MCF 10A (cell line): ENCODE results near the gene OXGR1. TPM values are rescaled to one million over a fixed set of nuclear protein-coding genes. Genes with fewer than 3 reads are reported as not detected.

ENCODE experiments used
- BruUV-seq: library from RNA; stranded (reverse); fragments of 400-500 nt; replicated peaks from 2 replicates; lab custom pipeline; 2021; lab: Mats Ljungman, UMichigan
- CTCF ChIA-PET: fragments of 300-600 bp; sonication (Branson Sonifier 250); formaldehyde crosslinking; extraction: SDS; loops from one replicate; lab custom pipeline; 2021; ENCODE audit warnings: antibody characterized with exemption, inconsistent platforms; lab: Yijun Ruan, JAX
- POLR2A ChIA-PET: fragments of 300-600, 350-650 bp; sonication (Branson Sonifier 250); formaldehyde crosslinking; extraction: SDS; loops from one replicate; lab custom pipeline; 2020; ENCODE audit warnings: antibody characterized with exemption, inconsistent platforms; lab: Yijun Ruan, JAX
- DNase-seq: peaks from one replicate; pipeline ENCODE4 v3.0.0-alpha.2; 2018; ENCODE audit not compliant: unreplicated experiment
- H3K27ac Mint-ChIP-seq: one replicate; pipeline ENCODE4 v1.8.0; 2022; ENCODE audit warnings: mild to moderate bottlenecking, low read depth, mixed read lengths; ENCODE audit not compliant: unreplicated experiment
- H3K27me3 Mint-ChIP-seq: one replicate; pipeline ENCODE4 v1.8.0; 2022; ENCODE audit warnings: mixed read lengths; ENCODE audit not compliant: insufficient read depth, unreplicated experiment
- H3K36me3 Mint-ChIP-seq: one replicate; pipeline ENCODE4 v1.8.0; 2022; ENCODE audit warnings: mild to moderate bottlenecking, moderate library complexity, mixed read lengths; ENCODE audit not compliant: insufficient read depth, unreplicated experiment
- H3K4me1 Mint-ChIP-seq: one replicate; pipeline ENCODE4 v1.8.0; 2022; ENCODE audit warnings: mixed read lengths; ENCODE audit not compliant: insufficient read depth, unreplicated experiment
- H3K4me3 Mint-ChIP-seq: one replicate; pipeline ENCODE4 v1.8.0; 2022; ENCODE audit warnings: mild to moderate bottlenecking, moderate library complexity, mixed read lengths; ENCODE audit not compliant: unreplicated experiment
- H3K9me3 Mint-ChIP-seq: one replicate; pipeline ENCODE4 v1.8.0; 2022; ENCODE audit warnings: mixed read lengths; ENCODE audit not compliant: unreplicated experiment
- CTCF ChIP-seq: fragments of 200-600 bp; IDR thresholded peaks from one replicate; pipeline ENCODE4 v1.8.0; 2022; ENCODE audit warnings: antibody characterized with exemption, mild to moderate bottlenecking; ENCODE audit not compliant: unreplicated experiment
- intact Hi-C: fragments of 100-400 bp; cut with micrococcal nuclease; formaldehyde crosslinking; loops from 2 replicates; pipeline ENCODE4 v1.14.1; 2022
- total RNA-seq: library from RNA; stranded (reverse); gene quantifications from 2 replicates; pipeline ENCODE4 v1.2.3, GENCODE V29; 2022

The OXGR1 gene
- total RNA-seq, 1 experiment from 2014 or later = not detected

GRCh38 chr13:96999091-96999490 lies 4.8 kb upstream of the OXGR1 start:
- Mint-ChIP-seq H3K27ac (no peak overlapping the region), H3K27me3 (peaks cover 23% of the 10 kb centered on the region), H3K4me3 (no peak overlapping the region), H3K4me1 (peaks cover 8% of the 10 kb centered on the region), H3K9me3 (no peaks in the 10 kb centered on the region), H3K36me3 (no peaks in the 10 kb centered on the region)
- POLR2A ChIA-PET = no interaction called here
- CTCF ChIA-PET = interaction anchor here (0.6 to 4.9 kb wide), 4 partner anchors 19 to 979 kb away, joined by 3 to 29 read pairs (median 3); no protein-coding TSS in a partner anchor
- intact Hi-C loops = no loop called here
- no TSS peak for BruUV-seq
- no peak for DNase-seq
- no peak for TF ChIP-seq CTCF

- intact Hi-C loops = no loop called here
- H3K4me3 Mint-ChIP-seq = no peak overlapping the region
- H3K9me3 Mint-ChIP-seq = no peaks in the 10 kb centered on the region
- BruUV-seq = no TSS peak
- no peak for DNase-seq
- no peak overlapping the region for H3K27ac Mint-ChIP-seq
- H3K36me3 Mint-ChIP-seq = no peaks in the 10 kb centered on the region
- ChIA-PET CTCF (interaction anchor here (0.9 to 4.9 kb wide), 3 partner anchors 12 to 30 kb away, joined by 3 to 29 read pairs (median 3); no protein-coding TSS in a partner anchor), POLR2A (interaction anchor here (0.7 kb wide), 1 partner anchor 15 kb away, joined by 3 read pairs; no protein-coding TSS in a partner anchor)
- peaks cover 8% of the 10 kb centered on the region for H3K4me1 Mint-ChIP-seq
- H3K27me3 Mint-ChIP-seq = peaks cover 33% of the 10 kb centered on the region
- TF ChIP-seq CTCF = no peak
Measured at GRCh38 chr13:96998051-96998450, 3.8 kb upstream of the OXGR1 start.

- no peaks in the 10 kb centered on the region for H3K9me3 Mint-ChIP-seq
- no peak overlapping the region for H3K27ac Mint-ChIP-seq
- no peak for TF ChIP-seq CTCF
- H3K4me1 Mint-ChIP-seq = peaks cover 8% of the 10 kb centered on the region
- no peak overlapping the region for H3K4me3 Mint-ChIP-seq
- ChIA-PET POLR2A (no interaction called here), CTCF (interaction anchor here (1.7 kb wide), 1 partner anchor 39 kb away, joined by 5 read pairs; no protein-coding TSS in a partner anchor)
- BruUV-seq = no TSS peak
- intact Hi-C loops = no loop called here
- H3K27me3 Mint-ChIP-seq = peaks cover 43% of the 10 kb centered on the region
- H3K36me3 Mint-ChIP-seq = no peaks in the 10 kb centered on the region
- DNase-seq = no peak
Measured at GRCh38 chr13:96996886-96997285, 2.6 kb upstream of the OXGR1 start.

- ChIA-PET POLR2A (interaction anchor here (0.6 kb wide), 1 partner anchor 278 kb away, joined by 3 read pairs; no protein-coding TSS in a partner anchor), CTCF (interaction anchor here (1.2 to 1.7 kb wide), 2 partner anchors 9 to 38 kb away, joined by 3 to 5 read pairs; no protein-coding TSS in a partner anchor)
- BruUV-seq = no TSS peak
- intact Hi-C loops = no loop called here
- H3K27me3 Mint-ChIP-seq = peaks cover 43% of the 10 kb centered on the region
- no peaks in the 10 kb centered on the region for H3K9me3 Mint-ChIP-seq
- no peak for TF ChIP-seq CTCF
- H3K36me3 Mint-ChIP-seq = no peaks in the 10 kb centered on the region
- no peak overlapping the region for H3K27ac Mint-ChIP-seq
- no peak for DNase-seq
- peaks cover 8% of the 10 kb centered on the region for H3K4me1 Mint-ChIP-seq
- H3K4me3 Mint-ChIP-seq = no peak overlapping the region
Measured at GRCh38 chr13:96996107-96996506, 1.8 kb upstream of the OXGR1 start.
